SK-N-SH treated with all-trans-retinoic acid at 6 μM for 48 hours (cell line): ENCODE measurements around the gene NUP153.

Source experiments
- CREB5 ChIP-seq: fragments of 250-450 bp; sonication (Bioruptor Pico); IDR thresholded peaks from 2 replicates; pipeline ENCODE4 v1.5.1; 2020; ENCODE audit warnings: low read depth, mild to moderate bottlenecking, moderate library complexity
- ESRRG ChIP-seq: fragments of 250-450 bp; sonication (Bioruptor Pico); IDR thresholded peaks from 2 replicates; pipeline ENCODE4 v1.6.1; 2021; ENCODE audit warnings: mild to moderate bottlenecking
- SNAI2 ChIP-seq: fragments of 250-450 bp; sonication (Bioruptor Pico); IDR thresholded peaks from 2 replicates; pipeline ENCODE4 v1.5.0; 2020; ENCODE audit warnings: mild to moderate bottlenecking, moderate library complexity
- TOX ChIP-seq: fragments of 250-450 bp; sonication (Bioruptor Pico); IDR thresholded peaks from 2 replicates; pipeline ENCODE4 v1.8.0; 2021; ENCODE audit warnings: mild to moderate bottlenecking, moderate library complexity, borderline replicate concordance
- ZFP3 ChIP-seq: fragments of 250-450 bp; sonication (Bioruptor Pico); IDR thresholded peaks from 2 replicates; pipeline ENCODE4 v1.5.0; 2020; ENCODE audit warnings: mild to moderate bottlenecking, moderate library complexity
- ZFP30 ChIP-seq: fragments of 450-650 bp; formaldehyde crosslinking; IDR thresholded peaks from 2 replicates; pipeline ENCODE4 v1.5.0; 2022; ENCODE audit warnings: mild to moderate bottlenecking, moderate library complexity
- ZNF8 ChIP-seq: fragments of 450-650 bp; formaldehyde crosslinking; IDR thresholded peaks from 2 replicates; pipeline ENCODE4 v1.5.0; 2020; ENCODE audit warnings: mild to moderate bottlenecking, moderate library complexity
- TF ChIP-seq, protein P1 (sequence below): fragments of 250-450 bp; sonication (Bioruptor Pico); IDR thresholded peaks from 2 replicates; pipeline ENCODE4 v1.8.0; 2021; ENCODE audit warnings: low read depth, mild to moderate bottlenecking, moderate library complexity, borderline replicate concordance
- TF ChIP-seq, protein P2 (sequence below): fragments of 250-450 bp; sonication (Bioruptor Pico); IDR thresholded peaks from 2 replicates; pipeline ENCODE4 v1.5.0; 2020; ENCODE audit warnings: mild to moderate bottlenecking, moderate library complexity
- TF ChIP-seq, protein P3 (sequence below): fragments of 250-450 bp; sonication (Bioruptor Pico); IDR thresholded peaks from 2 replicates; pipeline ENCODE4 v1.8.0; 2020; ENCODE audit warnings: mild to moderate bottlenecking, moderate library complexity, borderline replicate concordance

- TF ChIP-seq ESRRG (no peak), ZFP30 (CRISPR knock-in tag) (no peak), ZFP3 (CRISPR knock-in tag) (no peak), SNAI2 (CRISPR knock-in tag) (no peak), ZNF8 (CRISPR knock-in tag) (no peak), CREB5 (CRISPR knock-in tag) (no peak), TOX (no peak)
- TF ChIP-seq, protein P1, sequence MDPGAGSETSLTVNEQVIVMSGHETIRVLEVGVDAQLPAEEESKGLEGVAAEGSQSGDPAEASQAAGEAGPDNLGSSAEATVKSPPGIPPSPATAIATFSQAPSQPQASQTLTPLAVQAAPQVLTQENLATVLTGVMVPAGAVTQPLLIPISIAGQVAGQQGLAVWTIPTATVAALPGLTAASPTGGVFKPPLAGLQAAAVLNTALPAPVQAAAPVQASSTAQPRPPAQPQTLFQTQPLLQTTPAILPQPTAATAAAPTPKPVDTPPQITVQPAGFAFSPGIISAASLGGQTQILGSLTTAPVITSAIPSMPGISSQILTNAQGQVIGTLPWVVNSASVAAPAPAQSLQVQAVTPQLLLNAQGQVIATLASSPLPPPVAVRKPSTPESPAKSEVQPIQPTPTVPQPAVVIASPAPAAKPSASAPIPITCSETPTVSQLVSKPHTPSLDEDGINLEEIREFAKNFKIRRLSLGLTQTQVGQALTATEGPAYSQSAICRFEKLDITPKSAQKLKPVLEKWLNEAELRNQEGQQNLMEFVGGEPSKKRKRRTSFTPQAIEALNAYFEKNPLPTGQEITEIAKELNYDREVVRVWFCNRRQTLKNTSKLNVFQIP (CRISPR knock-in tag) = no peak
- TF ChIP-seq, protein P2, sequence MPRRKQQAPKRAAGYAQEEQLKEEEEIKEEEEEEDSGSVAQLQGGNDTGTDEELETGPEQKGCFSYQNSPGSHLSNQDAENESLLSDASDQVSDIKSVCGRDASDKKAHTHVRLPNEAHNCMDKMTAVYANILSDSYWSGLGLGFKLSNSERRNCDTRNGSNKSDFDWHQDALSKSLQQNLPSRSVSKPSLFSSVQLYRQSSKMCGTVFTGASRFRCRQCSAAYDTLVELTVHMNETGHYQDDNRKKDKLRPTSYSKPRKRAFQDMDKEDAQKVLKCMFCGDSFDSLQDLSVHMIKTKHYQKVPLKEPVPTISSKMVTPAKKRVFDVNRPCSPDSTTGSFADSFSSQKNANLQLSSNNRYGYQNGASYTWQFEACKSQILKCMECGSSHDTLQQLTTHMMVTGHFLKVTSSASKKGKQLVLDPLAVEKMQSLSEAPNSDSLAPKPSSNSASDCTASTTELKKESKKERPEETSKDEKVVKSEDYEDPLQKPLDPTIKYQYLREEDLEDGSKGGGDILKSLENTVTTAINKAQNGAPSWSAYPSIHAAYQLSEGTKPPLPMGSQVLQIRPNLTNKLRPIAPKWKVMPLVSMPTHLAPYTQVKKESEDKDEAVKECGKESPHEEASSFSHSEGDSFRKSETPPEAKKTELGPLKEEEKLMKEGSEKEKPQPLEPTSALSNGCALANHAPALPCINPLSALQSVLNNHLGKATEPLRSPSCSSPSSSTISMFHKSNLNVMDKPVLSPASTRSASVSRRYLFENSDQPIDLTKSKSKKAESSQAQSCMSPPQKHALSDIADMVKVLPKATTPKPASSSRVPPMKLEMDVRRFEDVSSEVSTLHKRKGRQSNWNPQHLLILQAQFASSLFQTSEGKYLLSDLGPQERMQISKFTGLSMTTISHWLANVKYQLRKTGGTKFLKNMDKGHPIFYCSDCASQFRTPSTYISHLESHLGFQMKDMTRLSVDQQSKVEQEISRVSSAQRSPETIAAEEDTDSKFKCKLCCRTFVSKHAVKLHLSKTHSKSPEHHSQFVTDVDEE (CRISPR knock-in tag) = no peak
- TF ChIP-seq, protein P3, sequence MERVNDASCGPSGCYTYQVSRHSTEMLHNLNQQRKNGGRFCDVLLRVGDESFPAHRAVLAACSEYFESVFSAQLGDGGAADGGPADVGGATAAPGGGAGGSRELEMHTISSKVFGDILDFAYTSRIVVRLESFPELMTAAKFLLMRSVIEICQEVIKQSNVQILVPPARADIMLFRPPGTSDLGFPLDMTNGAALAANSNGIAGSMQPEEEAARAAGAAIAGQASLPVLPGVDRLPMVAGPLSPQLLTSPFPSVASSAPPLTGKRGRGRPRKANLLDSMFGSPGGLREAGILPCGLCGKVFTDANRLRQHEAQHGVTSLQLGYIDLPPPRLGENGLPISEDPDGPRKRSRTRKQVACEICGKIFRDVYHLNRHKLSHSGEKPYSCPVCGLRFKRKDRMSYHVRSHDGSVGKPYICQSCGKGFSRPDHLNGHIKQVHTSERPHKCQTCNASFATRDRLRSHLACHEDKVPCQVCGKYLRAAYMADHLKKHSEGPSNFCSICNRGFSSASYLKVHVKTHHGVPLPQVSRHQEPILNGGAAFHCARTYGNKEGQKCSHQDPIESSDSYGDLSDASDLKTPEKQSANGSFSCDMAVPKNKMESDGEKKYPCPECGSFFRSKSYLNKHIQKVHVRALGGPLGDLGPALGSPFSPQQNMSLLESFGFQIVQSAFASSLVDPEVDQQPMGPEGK (CRISPR knock-in tag) = no peak
These were observed 68.5 kb downstream of the NUP153 start for GRCh38 chr6:17638212-17638715.
